MCF 10A (cell line): Measurements from ENCODE around the gene DNAH6. TPM values are rescaled to one million over a fixed set of nuclear protein-coding genes. Genes with fewer than 3 reads are reported as not detected.

Experiments
- BruUV-seq: library from RNA; stranded (reverse); fragments of 400-500 nt; replicated peaks from 2 replicates; lab custom pipeline; 2021; lab: Mats Ljungman, UMichigan
- CTCF ChIA-PET: fragments of 300-600 bp; sonication (Branson Sonifier 250); formaldehyde crosslinking; extraction: SDS; loops from one replicate; lab custom pipeline; 2021; ENCODE audit warnings: antibody characterized with exemption, inconsistent platforms; lab: Yijun Ruan, JAX
- POLR2A ChIA-PET: fragments of 300-600, 350-650 bp; sonication (Branson Sonifier 250); formaldehyde crosslinking; extraction: SDS; loops from one replicate; lab custom pipeline; 2020; ENCODE audit warnings: antibody characterized with exemption, inconsistent platforms; lab: Yijun Ruan, JAX
- DNase-seq: peaks from one replicate; pipeline ENCODE4 v3.0.0-alpha.2; 2018; ENCODE audit not compliant: unreplicated experiment
- H3K27ac Mint-ChIP-seq: one replicate; pipeline ENCODE4 v1.8.0; 2022; ENCODE audit warnings: mild to moderate bottlenecking, low read depth, mixed read lengths; ENCODE audit not compliant: unreplicated experiment
- H3K27me3 Mint-ChIP-seq: one replicate; pipeline ENCODE4 v1.8.0; 2022; ENCODE audit warnings: mixed read lengths; ENCODE audit not compliant: insufficient read depth, unreplicated experiment
- H3K36me3 Mint-ChIP-seq: one replicate; pipeline ENCODE4 v1.8.0; 2022; ENCODE audit warnings: mild to moderate bottlenecking, moderate library complexity, mixed read lengths; ENCODE audit not compliant: insufficient read depth, unreplicated experiment
- H3K4me1 Mint-ChIP-seq: one replicate; pipeline ENCODE4 v1.8.0; 2022; ENCODE audit warnings: mixed read lengths; ENCODE audit not compliant: insufficient read depth, unreplicated experiment
- H3K4me3 Mint-ChIP-seq: one replicate; pipeline ENCODE4 v1.8.0; 2022; ENCODE audit warnings: mild to moderate bottlenecking, moderate library complexity, mixed read lengths; ENCODE audit not compliant: unreplicated experiment
- H3K9me3 Mint-ChIP-seq: one replicate; pipeline ENCODE4 v1.8.0; 2022; ENCODE audit warnings: mixed read lengths; ENCODE audit not compliant: unreplicated experiment
- intact Hi-C: fragments of 100-400 bp; cut with micrococcal nuclease; formaldehyde crosslinking; loops from 2 replicates; pipeline ENCODE4 v1.14.1; 2022
- total RNA-seq: library from RNA; stranded (reverse); gene quantifications from 2 replicates; pipeline ENCODE4 v1.2.3, GENCODE V29; 2022
- TF ChIP-seq, protein P1 (sequence below): fragments of 200-600 bp; IDR thresholded peaks from one replicate; pipeline ENCODE4 v1.8.0; 2022; ENCODE audit warnings: antibody characterized with exemption, mild to moderate bottlenecking; ENCODE audit not compliant: unreplicated experiment

DNAH6 gene
- total RNA-seq, 1 experiment from 2014 or later, result 0.14 TPM

DNA sequence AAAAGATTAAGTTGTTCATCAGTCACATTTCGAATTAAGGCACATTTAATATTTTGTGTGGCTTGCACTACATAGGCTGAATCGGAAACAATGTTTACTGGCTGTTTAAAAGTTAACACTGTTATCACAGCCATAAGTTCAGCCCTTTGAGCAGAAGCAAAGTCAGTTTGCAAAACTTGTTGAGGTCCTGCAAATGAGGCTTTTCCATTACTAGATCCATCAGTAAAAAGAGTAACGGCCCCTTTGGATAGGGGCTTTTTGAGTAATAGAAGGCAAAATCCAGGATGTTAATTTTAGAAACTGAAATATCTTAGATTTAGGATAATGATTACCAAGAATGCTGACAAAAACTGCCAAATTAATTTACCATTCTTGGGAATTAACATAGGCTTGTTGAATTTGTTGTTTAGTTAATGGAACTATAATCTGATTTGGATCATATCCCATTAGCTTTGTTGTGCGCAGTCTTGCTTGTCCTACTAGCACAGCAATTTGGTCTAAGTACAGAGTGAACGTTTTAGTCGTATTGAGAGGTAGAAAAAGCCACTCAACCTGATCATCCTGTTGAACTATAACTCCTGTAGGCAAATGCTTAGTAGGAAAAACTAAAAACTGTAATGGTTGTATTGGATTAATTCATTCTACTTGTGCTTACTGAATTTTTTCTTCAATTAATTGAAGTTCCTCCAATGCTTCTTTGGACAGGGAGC, 43.3 kb upstream of the DNAH6 start:
- no peaks in the 10 kb centered on the region for H3K27me3 Mint-ChIP-seq
- peaks cover 8% of the 10 kb centered on the region for H3K9me3 Mint-ChIP-seq
- no peak overlapping the region for H3K4me3 Mint-ChIP-seq
- no TSS peak for BruUV-seq
- CTCF ChIA-PET, result interaction anchor here (0.7 to 1.5 kb wide), 2 partner anchors 12 to 16 kb away, joined by 3 read pairs; no protein-coding TSS in a partner anchor
- DNase-seq, result no peak
- TF ChIP-seq, protein P1, sequence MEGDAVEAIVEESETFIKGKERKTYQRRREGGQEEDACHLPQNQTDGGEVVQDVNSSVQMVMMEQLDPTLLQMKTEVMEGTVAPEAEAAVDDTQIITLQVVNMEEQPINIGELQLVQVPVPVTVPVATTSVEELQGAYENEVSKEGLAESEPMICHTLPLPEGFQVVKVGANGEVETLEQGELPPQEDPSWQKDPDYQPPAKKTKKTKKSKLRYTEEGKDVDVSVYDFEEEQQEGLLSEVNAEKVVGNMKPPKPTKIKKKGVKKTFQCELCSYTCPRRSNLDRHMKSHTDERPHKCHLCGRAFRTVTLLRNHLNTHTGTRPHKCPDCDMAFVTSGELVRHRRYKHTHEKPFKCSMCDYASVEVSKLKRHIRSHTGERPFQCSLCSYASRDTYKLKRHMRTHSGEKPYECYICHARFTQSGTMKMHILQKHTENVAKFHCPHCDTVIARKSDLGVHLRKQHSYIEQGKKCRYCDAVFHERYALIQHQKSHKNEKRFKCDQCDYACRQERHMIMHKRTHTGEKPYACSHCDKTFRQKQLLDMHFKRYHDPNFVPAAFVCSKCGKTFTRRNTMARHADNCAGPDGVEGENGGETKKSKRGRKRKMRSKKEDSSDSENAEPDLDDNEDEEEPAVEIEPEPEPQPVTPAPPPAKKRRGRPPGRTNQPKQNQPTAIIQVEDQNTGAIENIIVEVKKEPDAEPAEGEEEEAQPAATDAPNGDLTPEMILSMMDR, result no peak
- POLR2A ChIA-PET, result interaction anchor here (1.0 to 4.6 kb wide), 4 partner anchors 11 to 45 kb away, joined by 4 to 45 read pairs (median 4); partner anchors contain the start of gene SUCLG1
- intact Hi-C loops, result no loop called here
- H3K4me1 Mint-ChIP-seq, result peaks cover 14% of the 10 kb centered on the region
- H3K27ac Mint-ChIP-seq, result no peak overlapping the region
- H3K36me3 Mint-ChIP-seq, result no peaks in the 10 kb centered on the region

DNA sequence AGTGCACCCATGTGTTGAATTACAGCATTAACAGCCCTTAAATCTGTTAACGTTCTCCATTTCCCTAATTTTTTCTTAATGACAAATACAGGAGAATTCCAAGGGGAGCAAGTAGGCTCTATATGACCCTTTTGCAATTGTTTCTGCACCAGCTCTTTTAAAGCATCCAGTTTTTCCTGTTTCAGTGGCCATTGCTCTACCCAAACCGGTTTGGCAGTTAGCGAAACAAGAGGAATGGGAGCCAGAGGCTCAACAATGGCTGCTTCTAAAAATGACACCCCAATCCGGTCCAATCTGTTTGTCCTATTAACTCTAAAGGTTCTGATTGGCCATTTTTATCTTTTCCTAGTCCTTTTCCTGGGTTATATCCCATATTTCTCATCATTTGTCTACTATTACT, 42.1 kb upstream of the DNAH6 start:
- Mint-ChIP-seq H3K27me3 (no peaks in the 10 kb centered on the region), H3K4me3 (no peak overlapping the region), H3K36me3 (no peaks in the 10 kb centered on the region), H3K27ac (no peak overlapping the region), H3K9me3 (peaks cover 8% of the 10 kb centered on the region), H3K4me1 (peaks cover 14% of the 10 kb centered on the region)
- ChIA-PET CTCF (interaction anchor here (0.6 kb wide), 1 partner anchor 1291 kb away, joined by 3 read pairs; no protein-coding TSS in a partner anchor), POLR2A (interaction anchor here (0.6 to 4.6 kb wide), 3 partner anchors 10 to 52 kb away, joined by 3 to 45 read pairs (median 3); partner anchors contain the start of gene SUCLG1)
- no TSS peak for BruUV-seq
- intact Hi-C loops, result no loop called here
- no peak for DNase-seq
- TF ChIP-seq, protein P1, result no peak

DNA sequence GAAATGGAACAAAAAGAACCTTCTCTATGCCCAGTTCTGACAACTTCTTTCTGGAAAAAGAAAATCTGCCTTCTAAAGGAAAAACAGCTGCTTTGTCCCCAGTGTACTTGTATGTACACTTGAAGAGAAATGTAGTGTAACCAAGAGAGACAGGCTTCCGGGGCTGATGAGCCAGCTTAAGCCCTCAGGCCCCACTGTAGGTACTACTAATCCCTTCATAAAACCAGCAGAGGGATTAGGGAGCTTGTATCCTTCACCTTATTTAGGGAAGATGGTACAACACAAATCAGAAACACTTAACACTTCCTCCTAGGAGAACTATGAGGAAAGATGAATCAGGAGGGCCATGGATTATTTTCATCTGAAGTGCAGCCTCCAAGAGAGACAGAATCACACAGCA, 38.4 kb upstream of the DNAH6 start:
- H3K36me3 Mint-ChIP-seq, result no peaks in the 10 kb centered on the region
- TF ChIP-seq, protein P1, result no peak
- intact Hi-C loops, result no loop called here
- H3K4me3 Mint-ChIP-seq, result no peak overlapping the region
- BruUV-seq, result no TSS peak
- no peak for DNase-seq
- H3K27ac Mint-ChIP-seq, result no peak overlapping the region
- ChIA-PET CTCF (interaction anchor here (0.6 to 1.5 kb wide), 2 partner anchors 11 to 523 kb away, joined by 3 to 4 read pairs; no protein-coding TSS in a partner anchor), POLR2A (interaction anchor here (1.1 to 1.4 kb wide), 2 partner anchors 14 to 404 kb away, joined by 3 read pairs; no protein-coding TSS in a partner anchor)
- H3K27me3 Mint-ChIP-seq, result no peaks in the 10 kb centered on the region
- no peaks in the 10 kb centered on the region for H3K4me1 Mint-ChIP-seq
- peaks cover 8% of the 10 kb centered on the region for H3K9me3 Mint-ChIP-seq

DNA sequence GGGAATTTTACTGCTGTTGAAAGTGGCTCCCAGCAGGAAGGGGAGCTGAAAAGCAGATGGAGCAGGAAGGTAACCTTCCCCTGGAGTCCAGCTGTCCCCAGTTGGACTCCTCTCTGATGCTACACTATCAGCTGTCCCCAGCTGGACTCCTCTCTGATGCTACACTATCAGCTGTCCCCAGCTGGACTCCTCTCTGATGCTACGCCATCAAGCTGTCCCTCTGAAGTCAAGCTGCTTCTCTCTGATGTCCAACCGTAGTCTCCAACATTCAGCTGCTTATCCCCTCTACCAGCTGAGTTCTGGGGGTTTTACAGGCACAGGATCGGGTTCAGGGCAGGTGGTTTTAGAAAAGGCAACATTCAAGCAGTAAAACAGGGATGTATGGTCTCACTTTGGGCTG, 37.4 kb upstream of the DNAH6 start:
- Mint-ChIP-seq H3K4me1 (no peaks in the 10 kb centered on the region), H3K36me3 (no peaks in the 10 kb centered on the region), H3K27me3 (no peaks in the 10 kb centered on the region), H3K27ac (no peak overlapping the region), H3K4me3 (no peak overlapping the region), H3K9me3 (peaks cover 8% of the 10 kb centered on the region)
- DNase-seq, result no peak
- TF ChIP-seq, protein P1, result no peak
- ChIA-PET POLR2A (no interaction called here), CTCF (interaction anchor here (0.6 to 1.4 kb wide), 2 partner anchors 15 to 145 kb away, joined by 3 read pairs; no protein-coding TSS in a partner anchor)
- no TSS peak for BruUV-seq
- intact Hi-C loops, result no loop called here
